IMR-90 (cell line): ENCODE measurements around the gene GPC5.

Experiments used
- CTCF ChIP-seq: conservative IDR thresholded peaks from 2 replicates; pipeline ENCODE4 v1.5.1; 2012; ENCODE audit warnings: mild to moderate bottlenecking, low read depth, low read length, improper control_type of control experiment
- ELK1 ChIP-seq: fragments of 150-350 bp; IDR thresholded peaks from 2 replicates; pipeline ENCODE4 v1.6.1; 2016; ENCODE audit warnings: low read depth, mild to moderate bottlenecking, low read length, moderate library complexity, borderline replicate concordance
- FOS ChIP-seq: fragments of 150-350 bp; IDR thresholded peaks from 2 replicates; pipeline ENCODE4 v1.6.1; 2016; ENCODE audit warnings: low read depth, low read length
- MAFK ChIP-seq: IDR thresholded peaks from 2 replicates; pipeline ENCODE4 v1.6.1; 2012; ENCODE audit warnings: low read depth, low read length, improper control_type of control experiment
- POLR2A ChIP-seq: IDR thresholded peaks from 2 replicates; pipeline ENCODE4 v1.6.1; 2012; ENCODE audit warnings: mild to moderate bottlenecking, low read depth, low read length
- RCOR1 ChIP-seq: IDR thresholded peaks from 2 replicates; pipeline ENCODE4 v1.6.1; 2012; ENCODE audit warnings: mild to moderate bottlenecking, low read length, improper control_type of control experiment; ENCODE audit not compliant: insufficient replicate concordance
- RFX5 ChIP-seq: IDR thresholded peaks from 2 replicates; pipeline ENCODE4 v1.8.0; 2012; ENCODE audit warnings: low read depth, mild to moderate bottlenecking, low read length, moderate library complexity

GRCh38 chr13:91955546-91956355, 557.3 kb downstream of the GPC5 start:
- TF ChIP-seq POLR2A: no peak
- no peak for TF ChIP-seq RFX5
- no peak for TF ChIP-seq CTCF
- no peak for TF ChIP-seq RCOR1
- no peak for TF ChIP-seq MAFK
- no peak for TF ChIP-seq FOS
- TF ChIP-seq ELK1: no peak
